ENCODE measurements around the gene SPOCK3. TPM values are rescaled to one million over a fixed set of nuclear protein-coding genes. Genes with fewer than 3 reads are reported as not detected.
"Not testable (repeated sequence)": the region's sequence is repeated elsewhere in the genome, so short reads cannot be mapped to it uniquely, and the experiment has no call there.

SPOCK3 gene
- total RNA-seq, 2 donors from 2014 or later: not detected

GRCh38 chr4:167000141-167000852 lies 234.0 kb downstream of the SPOCK3 start:
- ATAC-seq (no peak), DNase-seq (no peak)
- H3K4me1 Mint-ChIP-seq: no peaks in the 10 kb centered on the region
- no peak overlapping the region for H3K27ac Mint-ChIP-seq
- no peaks in the 10 kb centered on the region for H3K36me3 Mint-ChIP-seq (ENCODE audit: low read depth)
- H3K27me3 Mint-ChIP-seq: no peaks in the 10 kb centered on the region
- no peak overlapping the region for H3K4me3 Mint-ChIP-seq
- H3K9me3 ChIP-seq (ENCODE audit: control insufficient read depth, low read length, poor library complexity, severe bottlenecking): no peaks in the 10 kb centered on the region

GRCh38 chr4:166996216-166996615 lies 238.1 kb downstream of the SPOCK3 start:
- H3K36me3 Mint-ChIP-seq (ENCODE audit: low read depth): no peaks in the 10 kb centered on the region
- H3K27ac Mint-ChIP-seq: no peak overlapping the region
- no peak overlapping the region for H3K4me3 Mint-ChIP-seq
- no peaks in the 10 kb centered on the region for H3K27me3 Mint-ChIP-seq
- ATAC-seq (no peak), DNase-seq (no peak)
- no peaks in the 10 kb centered on the region for H3K9me3 ChIP-seq (ENCODE audit: control insufficient read depth, low read length, poor library complexity, severe bottlenecking)
- no peaks in the 10 kb centered on the region for H3K4me1 Mint-ChIP-seq

- no peaks in the 10 kb centered on the region for H3K27me3 Mint-ChIP-seq
- DNase-seq (no peak), ATAC-seq (no peak)
- no peaks in the 10 kb centered on the region for H3K36me3 Mint-ChIP-seq (ENCODE audit: low read depth)
- H3K9me3 ChIP-seq (ENCODE audit: control insufficient read depth, low read length, poor library complexity, severe bottlenecking): no peaks in the 10 kb centered on the region
- H3K27ac Mint-ChIP-seq: no peak overlapping the region
- no peaks in the 10 kb centered on the region for H3K4me1 Mint-ChIP-seq
- no peak overlapping the region for H3K4me3 Mint-ChIP-seq
These were observed 239.6 kb downstream of the SPOCK3 start for GRCh38 chr4:166994686-166995085.

GRCh38 chr4:166991006-166991561 lies 243.2 kb downstream of the SPOCK3 start:
- H3K27ac Mint-ChIP-seq: no peak overlapping the region
- no peaks in the 10 kb centered on the region for H3K4me1 Mint-ChIP-seq
- no peak for DNase-seq
- no peaks in the 10 kb centered on the region for H3K9me3 ChIP-seq (ENCODE audit: control insufficient read depth, low read length, poor library complexity, severe bottlenecking)
- no peaks in the 10 kb centered on the region for H3K36me3 Mint-ChIP-seq (ENCODE audit: low read depth)
- H3K4me3 Mint-ChIP-seq: no peak overlapping the region
- no peaks in the 10 kb centered on the region for H3K27me3 Mint-ChIP-seq
- ATAC-seq: no peak

GRCh38 chr4:166989886-166990285 lies 244.4 kb downstream of the SPOCK3 start:
- H3K9me3 ChIP-seq (ENCODE audit: control insufficient read depth, low read length, poor library complexity, severe bottlenecking): no peaks in the 10 kb centered on the region
- Mint-ChIP-seq H3K4me3 (no peak overlapping the region), H3K36me3 (ENCODE audit: low read depth) (no peaks in the 10 kb centered on the region), H3K27me3 (no peaks in the 10 kb centered on the region), H3K27ac (no peak overlapping the region), H3K4me1 (no peaks in the 10 kb centered on the region)
- DNase-seq: no peak
- ATAC-seq: no peak

GRCh38 chr4:166987026-166987425 lies 247.3 kb downstream of the SPOCK3 start:
- Mint-ChIP-seq H3K4me3 (no peak overlapping the region), H3K4me1 (no peaks in the 10 kb centered on the region), H3K27me3 (no peaks in the 10 kb centered on the region), H3K36me3 (ENCODE audit: low read depth) (no peaks in the 10 kb centered on the region), H3K27ac (no peak overlapping the region)
- H3K9me3 ChIP-seq (ENCODE audit: control insufficient read depth, low read length, poor library complexity, severe bottlenecking): no peaks in the 10 kb centered on the region
- no peak for ATAC-seq
- no peak for DNase-seq

GRCh38 chr4:166981847-166982246 lies 252.4 kb downstream of the SPOCK3 start:
- DNase-seq (no peak), ATAC-seq (no peak)
- H3K36me3 Mint-ChIP-seq (ENCODE audit: low read depth): no peaks in the 10 kb centered on the region
- H3K9me3 ChIP-seq (ENCODE audit: control insufficient read depth, low read length, poor library complexity, severe bottlenecking): no peaks in the 10 kb centered on the region
- H3K27me3 Mint-ChIP-seq: no peaks in the 10 kb centered on the region
- no peaks in the 10 kb centered on the region for H3K4me1 Mint-ChIP-seq
- H3K4me3 Mint-ChIP-seq: no peak overlapping the region
- no peak overlapping the region for H3K27ac Mint-ChIP-seq

- no peak overlapping the region for H3K4me3 Mint-ChIP-seq
- H3K36me3 Mint-ChIP-seq (ENCODE audit: low read depth): no peaks in the 10 kb centered on the region
- H3K27me3 Mint-ChIP-seq: no peaks in the 10 kb centered on the region
- DNase-seq: no peak
- no peak for ATAC-seq
- H3K4me1 Mint-ChIP-seq: no peaks in the 10 kb centered on the region
- no peak overlapping the region for H3K27ac Mint-ChIP-seq
- H3K9me3 ChIP-seq (ENCODE audit: control insufficient read depth, low read length, poor library complexity, severe bottlenecking): no peaks in the 10 kb centered on the region
These were observed 253.9 kb downstream of the SPOCK3 start for GRCh38 chr4:166980419-166980818.

GRCh38 chr4:166977596-166977995 lies 256.7 kb downstream of the SPOCK3 start:
- Mint-ChIP-seq H3K4me1 (no peaks in the 10 kb centered on the region), H3K27ac (no peak overlapping the region), H3K27me3 (no peaks in the 10 kb centered on the region), H3K36me3 (ENCODE audit: low read depth) (no peaks in the 10 kb centered on the region), H3K4me3 (no peak overlapping the region)
- DNase-seq (no peak), ATAC-seq (no peak)
- no peaks in the 10 kb centered on the region for H3K9me3 ChIP-seq (ENCODE audit: control insufficient read depth, low read length, poor library complexity, severe bottlenecking)

GRCh38 chr4:166972071-166972470 lies 262.2 kb downstream of the SPOCK3 start:
- no peak for ATAC-seq

GRCh38 chr4:166968219-166968618 lies 266.1 kb downstream of the SPOCK3 start:
- H3K27me3 Mint-ChIP-seq; DNase-seq; H3K36me3 Mint-ChIP-seq (ENCODE audit: low read depth); H3K27ac Mint-ChIP-seq; H3K4me3 Mint-ChIP-seq; H3K9me3 ChIP-seq (ENCODE audit: control insufficient read depth, low read length, poor library complexity, severe bottlenecking); ATAC-seq; H3K4me1 Mint-ChIP-seq: not testable (repeated sequence)

More at GRCh38 chr4:166972071-166972470, 262.2 kb downstream of the SPOCK3 start:
- no peaks in the 10 kb centered on the region for H3K9me3 ChIP-seq (ENCODE audit: control insufficient read depth, low read length, poor library complexity, severe bottlenecking)
- DNase-seq: no peak
- Mint-ChIP-seq H3K36me3 (ENCODE audit: low read depth) (no peaks in the 10 kb centered on the region), H3K27me3 (no peaks in the 10 kb centered on the region), H3K27ac (no peak overlapping the region), H3K4me3 (no peak overlapping the region), H3K4me1 (no peaks in the 10 kb centered on the region)

GRCh38 chr4:166965562-166965961 lies 268.7 kb downstream of the SPOCK3 start:
- Mint-ChIP-seq H3K27ac (no peak overlapping the region), H3K4me1 (no peaks in the 10 kb centered on the region), H3K36me3 (ENCODE audit: low read depth) (no peaks in the 10 kb centered on the region), H3K4me3 (no peak overlapping the region), H3K27me3 (no peaks in the 10 kb centered on the region)
- DNase-seq (no peak), ATAC-seq (no peak)
- no peaks in the 10 kb centered on the region for H3K9me3 ChIP-seq (ENCODE audit: control insufficient read depth, low read length, poor library complexity, severe bottlenecking)

GRCh38 chr4:166957451-166957850 lies 276.8 kb downstream of the SPOCK3 start:
- Mint-ChIP-seq H3K36me3 (ENCODE audit: low read depth) (no peaks in the 10 kb centered on the region), H3K27me3 (no peaks in the 10 kb centered on the region), H3K27ac (no peak overlapping the region), H3K4me1 (no peaks in the 10 kb centered on the region), H3K4me3 (no peak overlapping the region)
- ATAC-seq: no peak
- no peaks in the 10 kb centered on the region for H3K9me3 ChIP-seq (ENCODE audit: control insufficient read depth, low read length, poor library complexity, severe bottlenecking)
- no peak for DNase-seq

GRCh38 chr4:166956484-166956883 lies 277.8 kb downstream of the SPOCK3 start:
- H3K9me3 ChIP-seq (ENCODE audit: control insufficient read depth, low read length, poor library complexity, severe bottlenecking): no peaks in the 10 kb centered on the region
- H3K36me3 Mint-ChIP-seq (ENCODE audit: low read depth): no peaks in the 10 kb centered on the region
- no peaks in the 10 kb centered on the region for H3K27me3 Mint-ChIP-seq
- DNase-seq (no peak), ATAC-seq (no peak)
- no peak overlapping the region for H3K27ac Mint-ChIP-seq
- H3K4me3 Mint-ChIP-seq: no peak overlapping the region
- H3K4me1 Mint-ChIP-seq: no peaks in the 10 kb centered on the region
